CD4-positive, alpha-beta T cell treated with Interleukin-17A for 4 hours (primary cell): Measurements from ENCODE around the gene ALPK3.

Experiments used
- DNase-seq: peaks from one replicate; pipeline ENCODE4 v3.0.0-alpha.2; 2020; ENCODE audit warnings: mixed read lengths

Gene ALPK3

GRCh38 chr15:84816694-84817465 is at the start of gene ALPK3:
Gene ALPK3 (plus strand): TSS chr15:84817356. CDS start chr15:84817453, 97 bp downstream.
- DNase-seq: no peak

DNA sequence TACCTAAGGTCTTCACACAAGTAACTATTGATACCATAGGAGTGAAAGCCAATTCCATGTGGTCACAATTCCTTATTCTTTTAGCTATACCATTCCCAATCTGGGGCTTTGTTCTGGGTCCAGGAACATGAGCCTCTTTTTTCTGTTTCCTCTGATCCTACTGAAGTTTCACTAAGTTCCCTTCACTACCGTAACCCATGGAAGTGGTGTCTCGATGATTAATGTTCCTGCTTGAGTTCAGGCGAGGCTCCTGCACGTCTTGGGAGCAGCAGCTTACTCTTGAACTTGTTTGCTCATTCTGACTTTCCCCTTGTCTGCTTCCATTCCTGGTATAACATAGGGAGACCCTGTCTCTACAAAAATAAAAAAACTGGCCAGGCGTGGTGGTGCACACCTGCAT is 45.1 kb upstream of the ALPK3 start:
- DNase-seq: no peak

DNA sequence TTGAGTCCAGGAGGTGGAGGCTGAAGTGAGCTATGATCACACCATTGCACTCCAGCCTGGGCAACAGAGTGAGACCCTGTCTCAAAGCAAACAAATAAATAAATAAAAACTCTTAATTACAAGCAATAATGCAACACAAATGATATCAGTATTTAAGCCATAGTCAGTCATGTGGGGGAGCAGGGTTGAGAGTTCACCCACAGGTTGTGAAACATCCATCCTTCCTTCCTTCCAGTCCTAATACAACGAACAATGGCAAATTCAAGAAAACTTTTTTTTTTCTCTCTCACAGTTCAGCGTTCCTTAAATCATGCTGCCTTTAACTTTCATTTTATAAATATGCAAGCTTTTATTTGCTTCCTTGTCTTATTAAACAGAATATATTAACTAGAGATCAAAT is 44.7 kb upstream of the ALPK3 start:
- no peak for DNase-seq

GRCh38 chr15:84773716-84774115 is 43.4 kb upstream of the ALPK3 start:
- no peak for DNase-seq

DNA sequence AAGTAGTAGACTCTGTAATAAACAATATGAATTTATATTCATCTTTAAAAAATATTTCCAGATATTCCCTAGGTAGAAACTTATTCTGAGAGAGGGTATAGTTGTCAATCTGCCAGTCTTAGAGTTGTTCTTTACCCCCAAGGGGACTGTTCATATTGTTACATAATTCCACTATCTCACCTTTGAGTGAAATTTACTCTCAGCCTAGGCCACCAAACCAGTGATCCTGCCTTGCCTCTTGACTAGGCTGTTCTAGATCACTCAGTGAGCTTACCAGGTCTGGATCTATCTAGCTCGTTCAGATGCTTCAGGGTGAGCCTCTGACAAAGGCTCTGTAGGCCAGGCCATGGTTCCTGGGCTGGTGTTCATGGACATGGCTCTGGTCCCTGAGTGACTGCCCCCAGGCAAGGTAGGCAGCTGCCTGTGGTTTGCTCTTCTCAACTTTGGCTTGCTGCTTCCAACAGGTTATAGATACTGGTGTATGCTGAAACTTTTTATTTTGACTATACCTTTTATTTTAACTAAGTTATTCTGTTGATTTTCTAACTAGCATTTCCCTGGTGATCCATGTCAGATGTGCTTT is 41.2 kb upstream of the ALPK3 start:
- DNase-seq: no peak

DNA sequence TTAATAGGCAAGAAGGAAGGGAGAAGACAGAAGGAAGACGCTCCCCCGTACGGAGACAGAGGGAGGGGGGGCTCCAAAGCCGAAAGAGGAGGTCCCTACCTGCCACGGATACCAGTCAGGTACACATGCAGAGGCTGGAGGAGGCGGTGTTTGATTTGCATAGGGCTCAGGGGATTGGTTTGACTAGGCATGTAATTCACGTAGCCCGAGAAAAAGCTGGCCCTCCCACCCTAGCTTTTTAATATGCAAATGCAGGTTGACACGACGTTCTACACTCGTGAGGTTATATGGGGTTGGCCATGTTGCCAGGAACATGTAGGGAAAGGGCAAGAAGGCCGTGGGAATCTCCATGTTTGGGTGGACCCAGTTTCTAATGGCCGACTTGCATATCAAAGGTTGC is 39.0 kb upstream of the ALPK3 start:
- no peak for DNase-seq

DNA sequence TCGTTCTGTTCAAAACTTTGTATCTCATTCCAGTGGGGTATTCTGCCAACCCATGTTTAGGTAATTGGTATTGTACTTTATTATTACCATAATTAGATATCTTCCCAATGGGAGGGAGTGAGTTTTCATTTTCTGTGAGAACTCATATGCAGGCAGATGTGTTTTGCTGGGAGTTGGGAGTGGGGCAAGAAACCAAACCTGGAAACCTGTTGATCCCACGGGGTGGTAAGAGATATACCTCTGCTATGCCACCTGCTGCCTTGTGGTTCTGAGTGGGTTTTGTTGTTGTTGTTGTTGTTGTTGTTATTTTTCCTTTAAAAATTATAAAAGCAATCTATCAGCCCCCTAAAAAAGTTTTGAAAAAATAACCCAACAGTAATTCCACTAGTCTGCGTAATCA is 36.7 kb upstream of the ALPK3 start:
- DNase-seq: no peak

- no peak for DNase-seq
Observed at GRCh38 chr15:84781495-84781894, 35.7 kb upstream of the ALPK3 start.

DNA sequence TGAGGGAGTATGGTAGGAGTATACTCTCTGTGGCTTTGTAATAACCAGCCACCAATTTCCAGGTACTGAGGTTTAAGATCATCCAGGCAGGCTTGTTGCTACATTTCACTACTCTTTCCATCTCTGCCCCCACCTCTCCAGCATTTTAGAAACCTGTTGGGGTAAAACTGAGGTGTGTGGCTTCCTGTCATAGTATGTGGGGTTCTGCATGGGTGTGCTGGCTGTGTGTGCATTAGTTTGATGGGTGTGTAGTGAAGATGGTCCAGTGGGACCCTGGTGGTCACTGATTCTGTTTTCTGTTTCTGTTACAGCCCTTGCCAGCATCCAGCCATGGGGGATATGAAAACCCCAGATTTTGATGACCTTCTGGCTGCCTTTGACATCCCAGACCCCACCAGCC is 34.8 kb upstream of the ALPK3 start:
- DNase-seq: no peak

DNA sequence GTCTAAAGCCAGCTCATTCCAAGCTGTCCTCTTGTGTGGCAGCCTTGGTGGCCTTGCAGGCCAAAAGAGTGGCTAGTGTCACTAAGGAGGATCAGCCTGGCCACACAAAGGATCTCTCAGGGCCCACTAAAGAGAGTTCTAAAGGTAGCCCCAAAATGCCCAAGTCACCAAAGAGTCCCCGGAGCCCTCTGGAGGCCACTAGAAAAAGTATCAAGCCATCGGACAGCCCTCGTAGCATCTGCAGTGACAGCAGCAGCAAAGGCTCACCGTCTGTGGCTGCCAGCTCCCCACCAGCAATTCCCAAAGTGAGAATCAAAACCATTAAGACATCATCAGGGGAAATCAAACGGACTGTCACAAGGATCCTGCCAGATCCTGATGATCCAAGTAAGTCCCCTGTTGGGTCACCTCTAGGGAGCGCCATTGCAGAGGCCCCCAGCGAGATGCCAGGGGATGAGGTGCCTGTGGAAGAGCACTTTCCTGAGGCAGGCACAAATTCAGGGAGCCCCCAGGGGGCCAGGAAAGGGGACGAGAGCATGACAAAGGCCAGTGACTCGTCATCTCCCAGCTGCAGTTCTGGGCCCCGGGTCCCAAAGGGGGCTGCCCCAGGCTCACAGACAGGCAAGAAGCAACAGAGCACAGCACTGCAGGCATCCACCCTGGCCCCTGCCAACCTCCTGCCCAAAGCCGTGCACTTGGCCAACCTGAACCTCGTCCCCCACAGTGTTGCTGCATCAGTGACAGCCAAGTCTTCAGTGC is 33.5 kb upstream of the ALPK3 start:
- no peak for DNase-seq

GRCh38 chr15:84784262-84784661 is 32.9 kb upstream of the ALPK3 start:
- DNase-seq: no peak

DNA sequence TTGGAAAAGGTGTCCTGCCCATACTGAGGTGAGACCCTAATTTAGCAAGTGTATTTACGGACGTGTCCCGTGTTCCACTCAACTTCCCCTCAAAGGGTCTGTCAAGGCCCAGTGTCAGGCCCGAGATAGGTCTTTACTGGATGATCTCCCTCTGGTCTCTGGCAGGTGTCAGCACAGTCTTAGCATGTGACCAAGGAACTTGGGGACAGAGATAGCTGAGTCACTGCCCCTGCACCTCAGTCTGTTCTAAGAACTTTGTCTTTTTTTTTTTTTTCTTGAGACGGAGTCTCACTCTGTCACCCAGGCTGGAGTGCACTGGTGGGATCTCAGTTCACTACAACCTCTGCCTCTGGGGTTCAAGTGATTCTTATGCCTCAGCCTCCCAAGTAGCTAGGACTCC is 32.1 kb upstream of the ALPK3 start:
- no peak for DNase-seq

- DNase-seq: no peak
Observed at GRCh38 chr15:84788500-84788899, 28.7 kb upstream of the ALPK3 start.

- no peak for DNase-seq
Observed at GRCh38 chr15:84789762-84790161, 27.4 kb upstream of the ALPK3 start.

- DNase-seq: no peak
Observed at GRCh38 chr15:84790676-84791075, 26.5 kb upstream of the ALPK3 start.

DNA sequence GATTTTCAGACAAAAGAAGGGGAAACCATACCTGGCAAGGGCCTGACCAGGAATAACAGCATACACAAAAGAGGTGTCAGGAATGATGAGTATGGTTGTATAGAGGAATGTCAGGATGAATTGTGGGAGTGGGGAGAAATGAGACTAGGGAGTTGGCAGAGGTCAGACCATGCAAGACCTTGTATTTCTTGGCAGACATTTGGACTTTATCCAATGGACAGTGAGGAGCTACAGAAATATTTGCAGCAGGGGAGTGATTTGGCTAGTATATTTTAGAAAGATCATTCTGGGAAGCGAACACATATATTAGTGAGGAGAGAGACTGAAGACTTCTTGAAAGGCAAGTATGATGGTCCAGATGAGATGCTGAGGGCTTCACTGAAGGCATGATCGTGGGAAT is 25.4 kb upstream of the ALPK3 start:
- DNase-seq: no peak

GRCh38 chr15:84793431-84794161 is 23.6 kb upstream of the ALPK3 start:
- no peak for DNase-seq

- no peak for DNase-seq
Observed at GRCh38 chr15:84794162-84794547, 23.0 kb upstream of the ALPK3 start.

DNA sequence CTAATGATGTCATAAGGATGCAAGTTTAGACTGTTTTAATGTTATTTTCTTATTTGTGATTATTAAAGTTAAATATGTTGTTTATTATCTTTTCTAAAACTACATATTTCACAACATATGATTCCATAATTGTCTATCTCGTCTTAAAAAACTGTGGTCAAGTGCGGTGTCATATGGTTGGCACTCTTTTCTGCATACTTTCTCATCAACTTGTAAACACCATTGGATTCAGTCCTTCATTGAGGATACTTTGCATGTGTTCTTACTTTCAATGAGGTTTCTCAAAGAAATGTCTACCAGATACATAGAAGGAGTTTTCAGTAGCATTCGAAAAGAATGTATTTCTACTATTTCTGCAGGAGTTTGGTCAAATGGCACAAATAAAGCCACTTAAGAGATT is 22.0 kb upstream of the ALPK3 start:
- no peak for DNase-seq

GRCh38 chr15:84797212-84797611 is 19.9 kb upstream of the ALPK3 start:
- DNase-seq: no peak

DNA sequence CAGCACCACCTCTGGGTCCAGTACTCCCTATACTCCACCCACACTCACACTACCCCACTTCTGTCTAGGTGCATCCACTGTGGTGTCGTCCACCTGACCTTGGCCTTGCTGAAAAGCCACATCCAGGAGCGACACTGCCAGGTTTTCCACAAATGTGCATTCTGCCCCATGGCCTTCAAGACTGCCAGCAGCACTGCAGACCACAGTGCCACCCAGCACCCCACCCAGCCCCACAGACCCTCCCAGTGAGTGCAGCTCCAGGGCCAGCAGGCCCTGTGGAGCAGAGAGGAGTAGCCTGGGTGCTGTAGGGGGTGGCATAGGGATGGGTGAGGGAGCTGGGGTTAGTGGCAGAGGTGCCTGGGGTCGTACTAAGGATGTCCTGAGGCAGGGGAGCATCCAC is 19.4 kb upstream of the ALPK3 start:
- DNase-seq: no peak

DNA sequence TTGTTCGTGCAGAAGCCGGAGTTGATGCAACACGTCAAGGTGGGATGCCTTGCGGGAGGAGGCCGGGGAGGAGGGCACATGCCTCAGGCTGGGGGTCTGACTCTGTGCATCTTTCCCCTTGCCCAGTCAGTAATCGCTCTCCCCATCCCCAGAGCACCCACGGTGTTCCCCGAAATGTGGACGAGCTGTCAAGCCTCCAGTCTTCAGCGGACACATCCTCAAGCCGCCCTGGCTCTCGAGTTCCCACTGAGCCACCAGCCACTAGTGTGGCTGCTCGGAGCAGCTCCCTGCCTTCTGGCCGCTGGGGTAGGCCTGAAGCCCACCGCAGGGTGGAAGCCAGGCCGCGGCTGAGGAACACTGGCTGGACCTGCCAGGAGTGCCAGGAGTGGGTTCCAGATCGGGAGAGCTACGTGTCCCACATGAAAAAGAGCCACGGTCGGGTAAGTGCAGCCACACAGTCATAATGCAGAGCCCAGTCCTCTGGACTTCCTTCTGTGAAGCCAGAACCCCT is 18.7 kb upstream of the ALPK3 start:
- DNase-seq: no peak

DNA sequence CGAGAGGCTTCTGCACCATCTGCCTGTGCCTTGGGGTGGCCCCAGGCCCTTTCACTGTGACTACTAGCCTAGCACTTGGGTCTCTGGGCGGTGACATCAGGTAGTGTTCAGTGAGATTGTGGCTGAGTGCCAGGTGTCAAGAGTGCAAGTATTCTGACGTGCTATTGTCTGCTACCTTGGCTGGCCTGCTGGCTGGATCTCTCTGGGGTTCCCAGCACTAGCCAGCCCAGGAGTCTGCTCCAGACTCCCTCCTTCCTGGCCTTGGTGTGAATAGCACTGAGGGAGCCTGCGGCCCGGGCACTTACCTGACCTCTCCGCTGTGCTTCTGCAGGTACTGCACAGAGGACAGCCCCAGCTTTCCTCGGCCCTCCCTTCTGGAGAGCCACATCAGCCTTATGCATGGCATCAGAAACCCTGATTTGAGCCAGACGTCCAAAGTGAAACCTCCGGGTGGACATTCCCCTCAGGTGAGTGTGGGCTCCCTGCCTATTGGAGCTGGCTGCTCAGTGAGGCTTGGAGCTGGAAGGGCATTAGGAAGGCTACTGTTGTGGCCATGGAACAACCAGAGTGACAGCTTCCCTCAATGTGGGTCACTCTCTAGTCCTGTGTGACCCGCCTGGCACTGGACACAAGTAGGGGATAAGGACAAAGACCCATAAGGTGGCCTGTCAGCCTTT is 17.5 kb upstream of the ALPK3 start:
- DNase-seq: no peak
